Fibroblast of lung (primary cell): ENCODE data around the gene PUDP. TPM values are rescaled to one million over a fixed set of nuclear protein-coding genes. Genes with fewer than 3 reads are reported as not detected.
"Not testable (repeated sequence)": the region's sequence is repeated elsewhere in the genome, so short reads cannot be mapped to it uniquely, and the experiment has no call there.

Experiments
- DNase-seq, 2 donors: peaks; one replicate each; pipeline versions ENCODE4 v3.0.0 to v3.0.0-alpha.2; 2010; ENCODE audit warnings: low read depth in 2 of 2
- H2AFZ ChIP-seq: 2 replicates; pipeline ENCODE4 v1.5.1; 2012; ENCODE audit warnings: low read length, control low read depth, inconsistent platforms
- H3K27ac ChIP-seq: 2 replicates; pipeline ENCODE4 v1.5.1; 2011; ENCODE audit warnings: low read length, control low read depth; ENCODE audit not compliant: insufficient read depth
- H3K27me3 ChIP-seq: 2 replicates; pipeline ENCODE4 v1.5.1; 2011; ENCODE audit warnings: mild to moderate bottlenecking, low read length; ENCODE audit not compliant: control insufficient read depth, insufficient read depth
- H3K36me3 ChIP-seq: 2 replicates; pipeline ENCODE4 v1.5.1; 2011; ENCODE audit warnings: low read length; ENCODE audit not compliant: control insufficient read depth, insufficient read depth
- H3K4me1 ChIP-seq: 2 replicates; pipeline ENCODE4 v1.5.1; 2011; ENCODE audit warnings: low read length; ENCODE audit not compliant: control insufficient read depth, insufficient read depth; ENCODE audit errors: extremely low read depth
- H3K4me2 ChIP-seq: 2 replicates; pipeline ENCODE4 v1.5.1; 2011; ENCODE audit warnings: low read length, control low read depth; ENCODE audit not compliant: insufficient read depth; ENCODE audit errors: extremely low read depth
- H3K4me3 ChIP-seq, 4 experiments: fragments of 200-600 bp in 1 of 4; sonication (generic) in 1 of 4; replicated peaks in 1 of 4; 2 replicates each; pipeline ENCODE4 v1.5.1; 2011 to 2016; ENCODE audit warnings: low read length in 4 of 4, low read depth in 3 of 4, mild to moderate bottlenecking in 3 of 4, control low read depth in 2 of 4, inconsistent platforms in 1 of 4, mixed read lengths in 1 of 4; ENCODE audit not compliant: insufficient read depth in 1 of 4; ENCODE audit errors: control extremely low read depth in 1 of 4
- H3K79me2 ChIP-seq: 2 replicates; pipeline ENCODE4 v1.5.1; 2012; ENCODE audit warnings: mild to moderate bottlenecking, low read length, inconsistent platforms; ENCODE audit not compliant: control insufficient read depth, insufficient read depth
- H3K9ac ChIP-seq: 2 replicates; pipeline ENCODE4 v1.5.1; 2011; ENCODE audit warnings: mild to moderate bottlenecking, low read length, control low read depth; ENCODE audit not compliant: insufficient read depth
- H3K9me3 ChIP-seq: 2 replicates; pipeline ENCODE4 v1.5.1; 2012; ENCODE audit warnings: low read depth, low read length; ENCODE audit not compliant: control insufficient read depth, insufficient read depth
- H4K20me1 ChIP-seq: 2 replicates; pipeline ENCODE4 v1.5.1; 2011; ENCODE audit warnings: low read length; ENCODE audit not compliant: control insufficient read depth, insufficient read depth; ENCODE audit errors: extremely low read depth
- CTCF ChIP-seq, 2 donors: IDR thresholded peaks in 1 of 2; conservative IDR thresholded peaks in 1 of 2; 1 replicate in 1 of 2; 2 replicates in 1 of 2; pipeline ENCODE4 v1.5.1; 2011 to 2012; ENCODE audit warnings: low read length in 2 of 2, control low read depth in 1 of 2, inconsistent platforms in 1 of 2, low read depth in 1 of 2, mild to moderate bottlenecking in 1 of 2
- EZH2 ChIP-seq: IDR thresholded peaks from 2 replicates; pipeline ENCODE4 v1.5.1; 2012; ENCODE audit warnings: low read length, control low read depth, mild to moderate bottlenecking; ENCODE audit errors: missing control alignments
- polyA plus RNA-seq, 2 donors: library from polyadenylated mRNA; depleted of rRNA in 1 of 2; stranded (reverse) in 1 of 2; unstranded in 1 of 2; fragments of >200 nt; gene quantifications; 2 replicates each; pipeline ENCODE4 v1.2.1, GENCODE V29; 2011 to 2012; ENCODE audit warnings: missing spikeins in 1 of 2
- total RNA-seq: library from RNA; depleted of rRNA; stranded (reverse); fragments of >200 nt; gene quantifications from 2 replicates; pipeline ENCODE4 v1.2.1, GENCODE V29; 2014

PUDP gene
- total and polyA plus RNA-seq, 2 donors (not counting 1 experiment from before 2014, with no cell fraction given), result 7.6 to 19.8 TPM

GRCh38 chrX:7184816-7185215 is 36.9 kb upstream of the PUDP start:
- Histone ChIP-seq H3K36me3 (no peaks in the 10 kb centered on the region), H3K9me3 (no peaks in the 10 kb centered on the region), H3K79me2 (no peaks in the 10 kb centered on the region), H3K4me1 (no peaks in the 10 kb centered on the region), H4K20me1 (no peaks in the 10 kb centered on the region), H3K4me2 (no peak overlapping the region), H2AFZ (no peak overlapping the region), H3K9ac (no peak overlapping the region), H3K27ac (no peak overlapping the region), H3K4me3 (no peak overlapping the region), H3K27me3 (no peaks in the 10 kb centered on the region)
- no peak for DNase-seq
- TF ChIP-seq CTCF (conservative IDR thresholded peaks at IDR 0.05 in 1 of 2, IDR thresholded peaks at IDR 0.05 in 1 of 2; ENCODE audit: low read depth in 1 of 2, low read length in 2 of 2) (no peak), EZH2 (no peak)

GRCh38 chrX:7179446-7179845 is 31.5 kb upstream of the PUDP start:
- H2AFZ ChIP-seq, result no peak overlapping the region
- no peak for TF ChIP-seq CTCF (conservative IDR thresholded peaks at IDR 0.05 in 1 of 2, IDR thresholded peaks at IDR 0.05 in 1 of 2; ENCODE audit: low read depth in 1 of 2, low read length in 2 of 2)
- no peak for TF ChIP-seq EZH2
- no peaks in the 10 kb centered on the region for H3K9me3 ChIP-seq
- no peaks in the 10 kb centered on the region for H3K27me3 ChIP-seq
- no peaks in the 10 kb centered on the region for H3K79me2 ChIP-seq
- no peak overlapping the region for H3K9ac ChIP-seq
- H3K27ac ChIP-seq, result no peak overlapping the region
- no peak overlapping the region for H3K4me3 ChIP-seq
- no peaks in the 10 kb centered on the region for H3K4me1 ChIP-seq
- H3K36me3 ChIP-seq, result no peaks in the 10 kb centered on the region
- DNase-seq, result no peak
- no peaks in the 10 kb centered on the region for H4K20me1 ChIP-seq
- no peak overlapping the region for H3K4me2 ChIP-seq

GRCh38 chrX:7178859-7179258 is 30.9 kb upstream of the PUDP start:
- not testable (repeated sequence) for H3K4me1 ChIP-seq, H3K9ac ChIP-seq, H3K4me3 ChIP-seq, H3K27ac ChIP-seq, DNase-seq, H3K79me2 ChIP-seq, H3K4me2 ChIP-seq, H3K9me3 ChIP-seq, H2AFZ ChIP-seq, H4K20me1 ChIP-seq, H3K27me3 ChIP-seq, H3K36me3 ChIP-seq
